Measurements from ENCODE around the gene PIGX.

- TF ChIP-seq CTCF (IDR thresholded peaks at IDR 0.05; ENCODE audit: low read length) (no peak), EZH2phosphoT487 (IDR thresholded peaks at IDR 0.05; ENCODE audit: low read length) (no peak)
These were observed 51.0 kb downstream of the PIGX start for GRCh38 chr3:196763179-196763578.

All from MM.1S (cell line).